CD4-positive, alpha-beta memory T cell (primary cell): Measurements from ENCODE around the gene OR2T8. TPM values are rescaled to one million over a fixed set of nuclear protein-coding genes. Genes with fewer than 3 reads are reported as not detected.

Experiments used
- CTCF ChIA-PET: fragments of 350-600 bp; sonication (Branson Sonifier 250); formaldehyde crosslinking; loops from one replicate; lab custom pipeline; 2021; ENCODE audit warnings: inconsistent platforms; ENCODE audit not compliant: partially characterized antibody; lab: Charles Lee
- POLR2A ChIA-PET: fragments of 350-600 bp; sonication (Branson Sonifier 250); formaldehyde crosslinking; loops from one replicate; lab custom pipeline; 2021; ENCODE audit not compliant: partially characterized antibody; lab: Charles Lee
- DNase-seq, 5 donors: peaks; one replicate each; pipeline versions ENCODE4 v3.0.0 to v3.0.0-alpha.2; 2020 to 2022; ENCODE audit warnings: mixed read lengths in 1 of 5
- H3K27ac ChIP-seq: one replicate; pipeline ENCODE4 v1.7.0; 2013; ENCODE audit warnings: low read depth, low read length
- H3K27me3 ChIP-seq: 2 replicates; pipeline ENCODE4 v1.7.0; 2013; ENCODE audit warnings: mild to moderate bottlenecking, low read length, moderate library complexity; ENCODE audit not compliant: insufficient read depth
- H3K36me3 ChIP-seq: 2 replicates; pipeline ENCODE4 v1.7.0; 2013; ENCODE audit warnings: mild to moderate bottlenecking, low read length, moderate library complexity; ENCODE audit not compliant: insufficient read depth
- H3K4me1 ChIP-seq: 2 replicates; pipeline ENCODE4 v1.7.0; 2013; ENCODE audit warnings: mild to moderate bottlenecking, low read length, moderate library complexity; ENCODE audit not compliant: insufficient read depth
- H3K4me3 ChIP-seq, 2 donors: one replicate each; pipeline ENCODE4 v1.7.0; 2013; ENCODE audit warnings: low read length in 2 of 2, mild to moderate bottlenecking in 1 of 2
- H3K9me3 ChIP-seq, 2 donors: one replicate each; pipeline ENCODE4 v1.7.0; 2013; ENCODE audit warnings: low read length in 2 of 2, control low read depth in 1 of 2; ENCODE audit not compliant: control insufficient read depth in 1 of 2
- H3K27ac Mint-ChIP-seq, 7 donors: one replicate each; pipeline ENCODE4 v1.8.0; 2020 to 2021; ENCODE audit warnings: mixed read lengths in 7 of 7, mild to moderate bottlenecking in 6 of 7, inconsistent platforms in 3 of 7, moderate library complexity in 3 of 7
- H3K27me3 Mint-ChIP-seq, 2 donors: one replicate each; pipeline ENCODE4 v1.8.0; 2020 to 2021; ENCODE audit warnings: mixed read lengths in 2 of 2
- H3K36me3 Mint-ChIP-seq, 2 donors: one replicate each; pipeline ENCODE4 v1.8.0; 2020 to 2021; ENCODE audit warnings: mixed read lengths in 2 of 2, inconsistent platforms in 1 of 2, mild to moderate bottlenecking in 1 of 2
- H3K4me1 Mint-ChIP-seq, 4 donors: one replicate each; pipeline ENCODE4 v1.8.0; 2020 to 2021; ENCODE audit warnings: mixed read lengths in 4 of 4, mild to moderate bottlenecking in 1 of 4
- H3K4me3 Mint-ChIP-seq, 8 donors: one replicate each; pipeline ENCODE4 v1.8.0; 2020 to 2021; ENCODE audit warnings: mixed read lengths in 8 of 8, mild to moderate bottlenecking in 7 of 8, moderate library complexity in 6 of 8, inconsistent platforms in 3 of 8
- H3K9me3 Mint-ChIP-seq, 8 donors: one replicate each; pipeline ENCODE4 v1.8.0; 2020 to 2021; ENCODE audit warnings: mixed read lengths in 8 of 8, mild to moderate bottlenecking in 5 of 8, inconsistent platforms in 3 of 8, moderate library complexity in 1 of 8
- intact Hi-C: fragments of 100-400 bp; cut with micrococcal nuclease; formaldehyde crosslinking; loops from one replicate; pipeline ENCODE4 v1.15.1; 2023
- polyA plus RNA-seq, 2 donors: library from polyadenylated mRNA; unstranded; fragments of 300-500 nt; fragmentation: Illumina TruSeq; gene quantifications; one replicate each; pipeline ENCODE4 v1.2.3, GENCODE V29; 2021
- total RNA-seq, 2 experiments: library from RNA; stranded (reverse); gene quantifications; one replicate each; pipeline ENCODE4 v1.2.3, GENCODE V29; 2021

Gene OR2T8
- total and polyA plus RNA-seq, 4 experiments from 2014 or later, result not detected

DNA sequence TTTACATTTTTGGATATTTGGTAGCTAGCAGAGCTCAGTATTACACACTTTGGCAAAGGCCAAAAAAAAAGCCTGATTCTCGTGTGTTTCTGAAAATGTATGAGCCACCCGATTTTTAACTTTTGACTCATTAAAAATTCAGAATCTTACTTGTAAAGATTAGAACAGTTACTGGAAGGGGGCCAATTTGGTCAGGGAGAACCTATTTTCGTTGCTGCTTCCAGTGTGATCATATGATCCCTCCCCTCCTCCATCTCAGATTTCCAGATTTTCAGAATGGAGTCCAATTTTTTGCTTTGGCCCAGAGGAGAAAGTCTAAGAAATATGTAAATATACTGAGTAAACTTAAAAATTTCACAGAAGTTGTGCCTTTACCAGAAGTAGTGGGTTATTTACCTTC is 41.7 kb downstream of the OR2T8 start:
- Mint-ChIP-seq H3K36me3 (peaks cover 3 to 8% of the 10 kb centered on the region in 2 donors), H3K4me1 (peaks cover 0 to 5% (median 2%) of the 10 kb centered on the region in 4 donors), H3K9me3 (peaks cover 4 to 16% (median 10%) of the 10 kb centered on the region in 8 donors), H3K27ac (no peak overlapping the region), H3K4me3 (no peak overlapping the region), H3K27me3 (no peaks in the 10 kb centered on the region)
- ChIA-PET POLR2A (no interaction called here), CTCF (no interaction called here)
- H3K9me3 ChIP-seq, result no peaks in the 10 kb centered on the region
- H3K4me3 ChIP-seq, result no peak overlapping the region
- intact Hi-C loops, result no loop called here
- no peak for DNase-seq
- no peaks in the 10 kb centered on the region for H3K27me3 ChIP-seq
- no peak overlapping the region for H3K27ac ChIP-seq
- H3K4me1 ChIP-seq, result no peaks in the 10 kb centered on the region
- H3K36me3 ChIP-seq, result no peaks in the 10 kb centered on the region

DNA sequence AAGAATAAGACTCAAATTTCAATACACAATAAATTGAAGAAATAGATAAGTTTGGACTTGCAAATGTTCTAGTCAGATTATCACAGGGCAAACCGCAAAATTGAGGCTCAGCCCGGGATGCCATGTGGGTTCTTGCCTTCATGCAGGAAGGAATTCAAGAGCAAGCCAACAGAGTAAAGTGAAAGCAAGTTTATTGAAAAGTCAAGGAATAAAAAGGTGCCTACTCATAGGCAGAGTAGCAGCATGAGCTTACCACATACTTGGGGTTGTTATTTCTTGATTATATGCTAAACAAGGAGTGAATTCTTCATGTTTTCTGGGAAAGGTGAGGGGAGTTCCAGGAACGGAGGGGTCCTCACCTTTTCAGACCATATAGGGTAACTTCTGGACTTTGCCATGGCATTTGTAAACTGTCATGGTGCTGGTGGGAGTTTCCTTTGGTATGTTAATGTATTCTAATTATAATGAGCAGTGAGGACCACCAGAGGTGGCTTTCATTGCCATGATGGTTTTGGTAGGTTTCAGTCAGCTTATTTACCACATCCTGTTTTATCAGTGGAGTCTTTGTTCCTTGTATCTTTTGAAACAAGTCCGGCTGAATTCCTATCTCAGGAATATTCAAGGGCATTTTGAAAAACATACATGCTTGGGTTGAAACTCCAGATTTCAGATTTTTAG is 43.0 kb downstream of the OR2T8 start:
- H3K27ac ChIP-seq, result no peak overlapping the region
- H3K36me3 Mint-ChIP-seq, result peaks cover 7 to 8% of the 10 kb centered on the region in 2 donors
- no peak overlapping the region for H3K4me3 Mint-ChIP-seq
- no peak overlapping the region for H3K27ac Mint-ChIP-seq
- CTCF ChIA-PET, result no interaction called here
- intact Hi-C loops, result no loop called here
- DNase-seq, result no peak
- POLR2A ChIA-PET, result no interaction called here
- H3K9me3 ChIP-seq, result no peaks in the 10 kb centered on the region
- H3K36me3 ChIP-seq, result no peaks in the 10 kb centered on the region
- no peaks in the 10 kb centered on the region for H3K4me1 ChIP-seq
- no peak overlapping the region for H3K4me3 ChIP-seq
- peaks cover 0 to 5% (median 2%) of the 10 kb centered on the region in 4 donors for H3K4me1 Mint-ChIP-seq
- no peaks in the 10 kb centered on the region for H3K27me3 ChIP-seq
- peaks cover 3 to 18% (median 8%) of the 10 kb centered on the region in 8 donors for H3K9me3 Mint-ChIP-seq
- no peaks in the 10 kb centered on the region for H3K27me3 Mint-ChIP-seq

DNA sequence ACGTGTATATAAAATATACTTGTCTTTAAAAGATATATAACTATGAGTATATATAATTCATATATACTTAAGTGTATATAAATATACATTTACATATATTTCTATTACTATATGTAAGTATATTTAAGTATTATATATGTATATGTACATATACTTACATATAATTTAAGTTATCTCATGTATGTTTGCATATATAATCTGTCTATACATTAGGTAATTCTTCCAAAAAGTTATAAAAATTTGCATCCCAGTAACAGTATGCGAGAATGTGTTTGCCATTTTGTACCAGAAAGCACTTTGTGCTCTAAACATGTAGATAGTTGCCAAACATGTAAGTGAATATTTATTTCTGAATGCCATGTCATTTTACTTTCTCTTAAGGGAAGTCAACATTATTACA is 44.9 kb downstream of the OR2T8 start, which contains the start of gene OR2AK2:
Gene OR2AK2 (plus strand): TSS at position 301 of the 400 bp plus-strand sequence. CDS start 144 bp downstream, outside the sequence.
- ChIA-PET CTCF (no interaction called here), POLR2A (no interaction called here)
- Mint-ChIP-seq H3K27me3 (no peaks in the 10 kb centered on the region), H3K36me3 (peaks cover 4 to 6% of the 10 kb centered on the region in 2 donors), H3K4me3 (peak within 1 kb of the TSS in 1 of 8 donors; percentile 21), H3K27ac (no peak within 1 kb of the TSS), H3K4me1 (peaks cover 0 to 5% (median 2%) of the 10 kb centered on the region in 4 donors), H3K9me3 (peaks cover 4 to 16% (median 10%) of the 10 kb centered on the region in 8 donors)
- Histone ChIP-seq H3K27me3 (no peaks in the 10 kb centered on the region), H3K36me3 (no peaks in the 10 kb centered on the region), H3K4me3 (no peak within 1 kb of the TSS), H3K9me3 (no peaks in the 10 kb centered on the region), H3K27ac (no peak within 1 kb of the TSS), H3K4me1 (no peaks in the 10 kb centered on the region)
- no peak for DNase-seq
- intact Hi-C loops, result no loop called here

DNA sequence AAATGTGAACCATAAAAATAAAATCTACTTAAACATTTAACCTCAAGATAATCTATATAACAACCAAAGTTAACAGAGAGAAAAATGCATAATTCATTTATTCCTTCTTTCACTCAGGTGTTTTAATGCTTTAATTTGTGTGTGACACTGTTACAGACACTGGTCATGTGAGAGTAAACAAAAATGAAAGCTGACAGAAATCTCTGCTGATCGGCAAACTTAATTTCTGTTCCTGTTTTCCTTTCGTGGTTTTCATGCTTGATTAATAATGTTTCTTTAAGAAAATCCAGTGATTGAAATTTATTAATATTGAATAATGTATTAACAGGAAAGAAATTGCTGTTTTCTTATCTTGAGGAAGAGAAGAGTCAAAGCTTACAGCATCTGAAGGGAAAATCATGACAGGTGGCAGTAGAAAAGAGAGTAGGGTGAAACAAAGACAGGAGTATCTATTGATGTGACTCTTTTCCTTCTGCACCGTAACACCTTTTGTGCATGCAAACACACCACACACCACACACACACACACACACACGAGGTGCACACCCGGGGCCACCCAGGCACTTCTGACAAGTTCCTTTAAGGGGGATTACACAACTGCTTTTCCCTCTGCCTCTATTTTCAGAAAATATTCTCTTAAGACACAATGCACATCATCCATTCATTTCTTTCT is 46.6 kb downstream of the OR2T8 start:
- Histone ChIP-seq H3K4me1 (no peaks in the 10 kb centered on the region), H3K9me3 (no peaks in the 10 kb centered on the region), H3K27ac (no peak overlapping the region), H3K4me3 (no peak overlapping the region), H3K36me3 (no peaks in the 10 kb centered on the region), H3K27me3 (no peaks in the 10 kb centered on the region)
- intact Hi-C loops, result no loop called here
- DNase-seq, result no peak
- H3K4me3 Mint-ChIP-seq, result no peak overlapping the region
- POLR2A ChIA-PET, result no interaction called here
- H3K4me1 Mint-ChIP-seq, result peaks cover 0 to 5% (median 1%) of the 10 kb centered on the region in 4 donors
- peaks cover 4 to 6% of the 10 kb centered on the region in 2 donors for H3K36me3 Mint-ChIP-seq
- CTCF ChIA-PET, result no interaction called here
- no peak overlapping the region for H3K27ac Mint-ChIP-seq
- H3K27me3 Mint-ChIP-seq, result no peaks in the 10 kb centered on the region
- peaks cover 0 to 17% (median 6%) of the 10 kb centered on the region in 8 donors for H3K9me3 Mint-ChIP-seq

Other genes with a start within 250 kb of the OR2T8 start
- gene OR13G1, start 240.5 kb upstream of the OR2T8 start, total RNA-seq, result not detected
- not detected for gene OR13G1, start 240.5 kb upstream of the OR2T8 start, polyA plus RNA-seq
- gene OR6F1, start 203.6 kb upstream of the OR2T8 start, total RNA-seq, result not detected
- gene OR6F1, start 203.6 kb upstream of the OR2T8 start, polyA plus RNA-seq, result not detected
- not detected for gene OR14K1, start 181.6 kb upstream of the OR2T8 start, total RNA-seq
- gene OR14K1, start 181.6 kb upstream of the OR2T8 start, polyA plus RNA-seq, result not detected
- gene OR14A2, start 172.1 kb upstream of the OR2T8 start, total RNA-seq, result not detected
- not detected for gene OR14A2, start 172.1 kb upstream of the OR2T8 start, polyA plus RNA-seq
- not detected for gene OR1C1, start 159.7 kb upstream of the OR2T8 start, total RNA-seq
- not detected for gene OR1C1, start 159.7 kb upstream of the OR2T8 start, polyA plus RNA-seq
- not detected for gene OR14A16, start 96.1 kb upstream of the OR2T8 start, total RNA-seq
- not detected for gene OR14A16, start 96.1 kb upstream of the OR2T8 start, polyA plus RNA-seq
- not detected for gene OR11L1, start 78.4 kb upstream of the OR2T8 start, total RNA-seq
- not detected for gene OR11L1, start 78.4 kb upstream of the OR2T8 start, polyA plus RNA-seq
- under 1 TPM in 1 of 2 experiments, not detected in 1; 0.23 TPM for gene TRIM58, start 63.1 kb upstream of the OR2T8 start, total RNA-seq
- under 1 TPM; 0.24 to 0.52 TPM for gene TRIM58, start 63.1 kb upstream of the OR2T8 start, polyA plus RNA-seq
- not detected for gene OR2W3, start 24.7 kb upstream of the OR2T8 start, total RNA-seq
- gene OR2W3, start 24.7 kb upstream of the OR2T8 start, polyA plus RNA-seq, result not detected
- gene OR2AJ1, start 4.6 kb downstream of the OR2T8 start, total RNA-seq, result not detected
- not detected for gene OR2AJ1, start 4.6 kb downstream of the OR2T8 start, polyA plus RNA-seq
- under 1 TPM; 0.69 to 0.73 TPM for gene OR2L8, start 28.6 kb downstream of the OR2T8 start, total RNA-seq
- gene OR2L8, start 28.6 kb downstream of the OR2T8 start, polyA plus RNA-seq, result not detected
- gene OR2AK2, start 45.0 kb downstream of the OR2T8 start, total RNA-seq, result under 1 TPM in 1 of 2 experiments, not detected in 1; 0.35 TPM
- not detected for gene OR2AK2, start 45.0 kb downstream of the OR2T8 start, polyA plus RNA-seq
- gene OR2L5, start 93.4 kb downstream of the OR2T8 start, total RNA-seq, result under 1 TPM; 0.23 to 0.25 TPM
- gene OR2L5, start 93.4 kb downstream of the OR2T8 start, polyA plus RNA-seq, result not detected
- gene OR2L2, start 109.8 kb downstream of the OR2T8 start, total RNA-seq, result under 1 TPM; 0.17 TPM
- not detected for gene OR2L2, start 109.8 kb downstream of the OR2T8 start, polyA plus RNA-seq
- under 1 TPM; 0.11 to 0.17 TPM for gene OR2L3, start 126.6 kb downstream of the OR2T8 start, total RNA-seq
- gene OR2L3, start 126.6 kb downstream of the OR2T8 start, polyA plus RNA-seq, result not detected
- gene OR2L13, start 174.9 kb downstream of the OR2T8 start, total RNA-seq, result under 1 TPM in 1 of 2 experiments, not detected in 1; 0.17 TPM
- gene OR2L13, start 174.9 kb downstream of the OR2T8 start, polyA plus RNA-seq, result not detected
- not detected for gene OR2M5, start 224.9 kb downstream of the OR2T8 start, total RNA-seq
- not detected for gene OR2M5, start 224.9 kb downstream of the OR2T8 start, polyA plus RNA-seq